Measurements from ENCODE around the gene RBM24.

- TF ChIP-seq GATA3 (IDR thresholded peaks at IDR 0.05; ENCODE audit: low read depth, low read length) (no peak), GATA2 (IDR thresholded peaks at IDR 0.05; ENCODE audit: low read depth, low read length) (no peak)
These were observed 32.8 kb downstream of the RBM24 start for GRCh38 chr6:17313971-17314370.
